HEK293T (cell line): ENCODE results near the gene ZFR.

Source experiments
- CTCF ChIA-PET: fragments of 350-600 bp; formaldehyde crosslinking; extraction: SDS; loops from one replicate; lab custom pipeline; 2021; ENCODE audit warnings: antibody characterized with exemption, inconsistent platforms; lab: Yijun Ruan, JAX
- POLR2A ChIA-PET: fragments of 350-600 bp; formaldehyde crosslinking; extraction: SDS; loops from one replicate; lab custom pipeline; 2020; ENCODE audit warnings: antibody characterized with exemption, inconsistent platforms; lab: Yijun Ruan, JAX
- DNase-seq: peaks from one replicate; pipeline ENCODE4 v3.0.0; 2012; ENCODE audit warnings: mixed read lengths; ENCODE audit errors: extremely low spot score
- ARNT ChIP-seq: fragments of 450-650 bp; IDR thresholded peaks from 2 replicates; pipeline ENCODE4 v1.6.1; 2017; ENCODE audit warnings: mild to moderate bottlenecking
- BHLHE40 ChIP-seq: fragments of 450-650 bp; IDR thresholded peaks from 2 replicates; pipeline ENCODE4 v1.6.1; 2016; ENCODE audit warnings: mild to moderate bottlenecking, moderate library complexity, borderline replicate concordance
- CTBP1 ChIP-seq: fragments of 450-650 bp; IDR thresholded peaks from 2 replicates; pipeline ENCODE4 v1.6.1; 2016; ENCODE audit warnings: borderline replicate concordance
- ELF4 ChIP-seq: fragments of 450-650 bp; IDR thresholded peaks from 2 replicates; pipeline ENCODE4 v1.6.1; 2017; ENCODE audit warnings: antibody characterized with exemption
- FOXA1 ChIP-seq: fragments of 450-650 bp; IDR thresholded peaks from 2 replicates; pipeline ENCODE4 v1.6.1; 2016; ENCODE audit warnings: mild to moderate bottlenecking
- FOXK2 ChIP-seq: fragments of 450-650 bp; IDR thresholded peaks from 2 replicates; pipeline ENCODE4 v1.6.1; 2016; ENCODE audit warnings: mild to moderate bottlenecking
- FOXM1 ChIP-seq: fragments of 450-650 bp; IDR thresholded peaks from 2 replicates; pipeline ENCODE4 v1.6.1; 2017; ENCODE audit warnings: mild to moderate bottlenecking, borderline replicate concordance
- HDGF ChIP-seq: fragments of 450-650 bp; IDR thresholded peaks from 2 replicates; pipeline ENCODE4 v1.6.1; 2017; ENCODE audit warnings: antibody characterized with exemption, borderline replicate concordance
- L3MBTL2 ChIP-seq: fragments of 450-650 bp; conservative IDR thresholded peaks from 2 replicates; pipeline ENCODE4 v1.6.1; 2016; ENCODE audit warnings: mild to moderate bottlenecking
- LEF1 ChIP-seq: fragments of 450-650 bp; IDR thresholded peaks from 2 replicates; pipeline ENCODE4 v1.6.1; 2017; ENCODE audit warnings: mild to moderate bottlenecking, borderline replicate concordance
- NFRKB ChIP-seq: fragments of 450-650 bp; IDR thresholded peaks from 2 replicates; pipeline ENCODE4 v1.6.1; 2016; ENCODE audit warnings: mild to moderate bottlenecking, moderate library complexity
- SP1 ChIP-seq: fragments of 450-650 bp; IDR thresholded peaks from 2 replicates; pipeline ENCODE4 v1.6.1; 2017
- SUZ12 ChIP-seq: fragments of 450-650 bp; IDR thresholded peaks from 2 replicates; pipeline ENCODE4 v1.6.1; 2016; ENCODE audit warnings: mild to moderate bottlenecking
- TARDBP ChIP-seq: fragments of 450-650 bp; IDR thresholded peaks from 2 replicates; pipeline ENCODE4 v1.6.1; 2016
- ZNF384 ChIP-seq: fragments of 450-650 bp; IDR thresholded peaks from 2 replicates; pipeline ENCODE4 v1.6.1; 2016
- TF ChIP-seq, protein P1 (sequence below): fragments of 450-650 bp; IDR thresholded peaks from 2 replicates; pipeline ENCODE4 v1.6.1; 2016

The ZFR gene

DNA sequence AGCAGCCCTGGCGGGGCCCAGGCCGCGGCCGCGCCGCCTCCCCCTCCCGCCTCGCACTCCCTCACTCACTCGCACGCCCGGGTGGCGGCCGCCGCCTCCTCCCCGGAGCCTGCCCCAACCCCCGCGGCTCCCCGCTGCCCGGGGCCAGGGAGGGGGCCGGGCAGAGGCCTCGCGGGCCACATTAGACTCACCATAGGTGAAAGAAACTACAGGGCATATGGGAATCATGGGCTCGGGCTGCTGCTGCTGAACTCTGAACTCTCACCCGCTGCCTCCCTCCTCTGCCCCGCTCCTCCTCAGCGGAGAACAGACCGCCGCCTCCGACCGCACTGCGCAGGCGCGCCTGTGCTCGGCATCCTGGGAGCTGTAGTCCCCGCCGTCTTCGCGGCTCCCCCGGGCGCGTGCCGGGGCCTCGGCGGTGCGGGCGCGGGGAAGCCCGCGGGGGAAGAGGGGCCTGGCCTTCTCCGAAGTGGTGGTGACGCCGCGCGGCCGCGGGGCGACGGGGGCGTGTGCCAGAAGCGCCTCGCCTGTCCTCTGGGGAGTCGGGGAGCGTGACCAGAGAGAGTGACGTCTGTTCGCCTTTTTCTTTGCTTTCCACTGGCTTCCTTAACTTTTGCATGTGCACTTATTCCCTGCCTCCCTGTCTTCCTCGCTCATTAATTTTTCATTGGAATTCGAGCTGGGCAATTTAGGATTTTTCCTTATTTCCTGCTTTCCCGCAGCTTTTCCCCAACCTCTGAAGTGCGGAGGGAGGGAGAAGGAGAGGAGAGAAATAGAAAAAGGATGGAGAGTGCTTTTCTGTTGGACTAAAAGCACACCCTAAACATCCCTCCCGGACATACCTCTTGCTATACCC lies at the start of gene ZFR:
ZFR (minus strand) TSS at position 310 of the 856 bp plus-strand sequence; CDS start at position 228, 82 bp downstream.
- TF ChIP-seq TARDBP: no peak
- TF ChIP-seq SP1: no peak
- TF ChIP-seq L3MBTL2: peak; percentile 94
- CTCF ChIA-PET: no interaction called here
- POLR2A ChIA-PET: interaction anchor here (0.5 to 1.0 kb wide), 8 partner anchors 8 to 601 kb away, joined by 3 to 7 read pairs (median 3); no protein-coding TSS in a partner anchor
- DNase-seq: peak; percentile 96

DNA sequence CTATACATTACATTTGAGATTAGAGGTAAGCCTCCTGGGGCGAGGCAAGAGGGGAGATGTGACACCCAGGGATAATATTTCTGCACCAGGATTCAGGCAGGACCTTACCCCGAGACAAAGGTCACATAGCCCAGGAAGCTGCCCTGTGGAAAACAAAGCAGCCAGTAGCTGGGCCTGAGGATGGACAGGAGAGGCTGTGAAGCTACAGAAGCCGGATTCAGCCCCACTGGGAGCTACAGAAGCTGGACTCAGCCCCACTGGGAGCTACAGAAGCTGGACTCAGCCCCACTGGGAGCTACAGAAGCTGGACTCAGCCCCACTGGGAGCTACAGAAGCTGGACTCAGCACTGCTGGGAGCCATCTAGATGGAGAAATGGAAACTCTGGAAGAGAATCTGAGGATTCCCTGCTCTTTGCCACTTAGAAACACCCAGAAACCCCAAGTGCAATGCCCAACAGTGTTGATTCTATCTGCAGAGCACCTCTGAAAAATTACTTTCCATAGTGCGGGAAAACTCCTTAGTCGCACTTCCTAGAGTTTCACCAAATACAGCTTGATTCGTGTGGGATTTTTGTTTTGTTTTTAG lies 46.5 kb upstream of the ZFR start:
- TF ChIP-seq TARDBP: no peak
- TF ChIP-seq SUZ12: no peak
- CTCF ChIA-PET: interaction anchor here (0.6 to 5.7 kb wide), 4 partner anchors 99 to 720 kb away, joined by 3 to 70 read pairs (median 17); no protein-coding TSS in a partner anchor
- DNase-seq: no peak
- POLR2A ChIA-PET: interaction anchor here (1.1 kb wide), 1 partner anchor 21 kb away, joined by 3 read pairs; no protein-coding TSS in a partner anchor

DNA sequence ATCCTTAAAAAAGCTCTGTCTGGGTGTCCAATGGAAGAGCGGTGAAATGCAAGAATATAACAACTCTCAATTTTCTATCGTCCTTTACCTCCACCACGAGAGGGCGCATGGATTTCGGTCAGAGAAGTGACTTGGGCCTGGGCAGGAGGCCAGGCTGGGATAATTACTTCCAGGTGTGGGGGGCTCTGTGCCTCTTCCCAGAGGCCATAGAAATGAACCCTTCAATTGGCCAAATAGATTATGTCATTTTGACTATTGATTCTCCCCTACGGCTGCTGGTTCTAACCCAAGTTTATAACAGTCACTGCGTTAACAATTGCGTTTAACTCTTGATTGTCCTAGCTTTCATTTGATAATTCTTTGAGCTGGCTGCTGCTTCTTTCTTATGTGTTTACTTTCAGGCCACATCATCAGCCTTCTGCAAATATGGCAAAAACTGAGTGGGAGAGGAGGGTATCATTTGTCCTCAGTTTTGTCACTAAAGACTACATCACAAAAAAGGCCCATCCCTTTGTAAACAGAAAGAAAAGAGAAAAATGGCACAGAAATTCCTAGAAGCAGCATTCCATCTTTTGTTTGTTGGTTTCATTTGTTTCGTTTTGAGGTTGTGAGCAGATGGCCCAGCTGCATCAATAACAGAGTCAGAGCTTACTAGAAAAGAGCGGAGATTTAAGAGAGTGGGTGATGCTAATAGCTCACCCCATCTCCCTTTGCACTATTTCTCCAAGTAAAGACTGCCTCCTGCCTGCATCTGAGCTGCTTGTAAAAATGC lies 45.4 kb upstream of the ZFR start:
- peak; percentile 78 for DNase-seq
- ChIA-PET POLR2A (interaction anchor here (1.0 to 2.1 kb wide), 4 partner anchors 22 to 100 kb away, joined by 3 to 9 read pairs (median 4); partner anchors contain the start of gene SUB1), CTCF (interaction anchor here (0.6 to 5.7 kb wide), 10 partner anchors 9 to 123 kb away, joined by 3 to 70 read pairs (median 3); no protein-coding TSS in a partner anchor)
- TF ChIP-seq HDGF (no peak), NFRKB (no peak)

DNA sequence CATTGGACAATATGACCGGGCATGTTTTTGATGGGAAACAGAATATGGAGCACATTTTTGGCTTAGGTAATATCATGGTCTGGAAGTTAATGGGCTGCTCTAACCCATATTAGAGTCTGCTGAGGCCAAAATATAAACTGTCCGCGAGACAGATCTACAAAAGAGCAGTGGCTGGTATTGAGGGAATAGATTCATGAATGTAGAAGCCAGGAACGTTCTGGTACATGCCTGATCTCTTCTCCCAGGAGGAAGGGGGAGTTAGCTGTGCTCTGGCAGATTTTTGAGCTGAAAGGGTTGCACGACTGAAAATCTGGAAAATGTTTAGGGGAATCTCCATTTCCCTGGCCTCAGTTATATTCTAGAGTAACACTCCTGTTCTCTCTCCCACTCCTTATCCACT lies 42.9 kb upstream of the ZFR start:
- TF ChIP-seq TARDBP (no peak), L3MBTL2 (no peak), CTBP1 (no peak), SP1 (no peak), ZNF384 (no peak), BHLHE40 (no peak), FOXM1 (no peak), NFRKB (no peak), FOXK2 (no peak), ARNT (no peak), FOXA1 (no peak), HDGF (no peak), ELF4 (no peak), SUZ12 (no peak), LEF1 (no peak)
- TF ChIP-seq, protein P1, sequence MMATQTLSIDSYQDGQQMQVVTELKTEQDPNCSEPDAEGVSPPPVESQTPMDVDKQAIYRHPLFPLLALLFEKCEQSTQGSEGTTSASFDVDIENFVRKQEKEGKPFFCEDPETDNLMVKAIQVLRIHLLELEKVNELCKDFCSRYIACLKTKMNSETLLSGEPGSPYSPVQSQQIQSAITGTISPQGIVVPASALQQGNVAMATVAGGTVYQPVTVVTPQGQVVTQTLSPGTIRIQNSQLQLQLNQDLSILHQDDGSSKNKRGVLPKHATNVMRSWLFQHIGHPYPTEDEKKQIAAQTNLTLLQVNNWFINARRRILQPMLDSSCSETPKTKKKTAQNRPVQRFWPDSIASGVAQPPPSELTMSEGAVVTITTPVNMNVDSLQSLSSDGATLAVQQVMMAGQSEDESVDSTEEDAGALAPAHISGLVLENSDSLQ: no peak
- POLR2A ChIA-PET: no interaction called here
- CTCF ChIA-PET: interaction anchor here (5.7 kb wide), 1 partner anchor 102 kb away, joined by 70 read pairs; no protein-coding TSS in a partner anchor
- no peak for DNase-seq

DNA sequence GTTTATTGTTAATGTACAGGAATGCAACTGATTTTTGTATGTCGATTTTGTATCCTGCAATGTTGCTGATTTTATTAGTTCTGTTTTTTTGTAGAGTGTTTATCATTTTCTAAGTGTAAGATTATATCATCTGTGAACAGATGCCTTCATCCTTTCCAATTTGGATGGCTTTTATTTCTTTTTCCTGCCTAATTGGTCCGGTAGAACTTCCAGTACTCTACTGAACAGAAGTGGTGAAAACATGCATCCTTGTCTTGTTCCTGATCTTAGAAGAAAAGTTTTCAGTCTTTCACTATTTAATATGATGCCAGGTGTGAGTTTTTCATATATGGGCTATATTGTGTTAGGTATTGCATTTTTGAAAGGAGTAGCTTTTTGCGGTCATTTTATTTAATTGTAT lies 42.5 kb upstream of the ZFR start:
- CTCF ChIA-PET: interaction anchor here (5.7 kb wide), 1 partner anchor 103 kb away, joined by 70 read pairs; no protein-coding TSS in a partner anchor
- no peak for DNase-seq
- POLR2A ChIA-PET: no interaction called here
- TF ChIP-seq, protein P1: no peak
- TF ChIP-seq CTBP1 (no peak), FOXK2 (no peak), SUZ12 (no peak), HDGF (no peak), ARNT (no peak), TARDBP (no peak), L3MBTL2 (no peak), SP1 (no peak), BHLHE40 (no peak), LEF1 (no peak), NFRKB (no peak), ZNF384 (no peak), ELF4 (no peak), FOXA1 (no peak), FOXM1 (no peak)

DNA sequence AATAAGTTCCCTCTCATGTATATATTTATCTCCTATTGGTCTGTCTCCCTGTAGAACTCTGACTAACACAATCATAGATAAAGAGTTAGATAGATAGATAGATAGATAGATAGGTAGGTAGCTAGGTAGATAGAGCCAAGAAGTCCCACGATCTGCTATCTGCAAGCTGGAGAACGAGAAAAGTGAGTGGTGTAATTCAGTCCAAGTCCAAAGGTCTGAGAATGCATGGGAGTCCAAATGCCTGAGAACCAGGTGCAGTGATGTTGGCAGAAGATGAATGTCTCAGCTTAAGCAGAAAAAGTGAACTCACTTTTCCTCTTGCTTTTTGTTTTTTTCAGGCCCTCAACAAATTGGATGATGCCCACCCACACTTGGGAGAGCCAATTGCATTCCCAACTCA lies 37.7 kb upstream of the ZFR start:
- TF ChIP-seq FOXM1: no peak
- TF ChIP-seq FOXA1: no peak
- no peak for TF ChIP-seq L3MBTL2
- TF ChIP-seq ELF4: no peak
- TF ChIP-seq ZNF384: no peak
- no peak for TF ChIP-seq ARNT
- no peak for DNase-seq
- POLR2A ChIA-PET: no interaction called here
- CTCF ChIA-PET: no interaction called here
